Measurements from ENCODE around the gene SAPCD2. TPM values are rescaled to one million over a fixed set of nuclear protein-coding genes. Genes with fewer than 3 reads are reported as not detected.

The SAPCD2 gene
- total RNA-seq, 1 experiment from 2014 or later, result 18.4 TPM

- TF ChIP-seq CTCF (IDR thresholded peaks at IDR 0.05), result no peak
- TF ChIP-seq REST (IDR thresholded peaks at IDR 0.05; ENCODE audit: insufficient read depth in 1 of 2, low read depth in 2 of 2, low read length in 1 of 2), result no peak
- TF ChIP-seq TCF7L2 (IDR thresholded peaks at IDR 0.05; ENCODE audit: low read depth, low read length), result no peak
- no peak for TF ChIP-seq POLR2AphosphoS5 (IDR thresholded peaks at IDR 0.05; ENCODE audit: low read depth, low read length)
- no peak for TF ChIP-seq SIN3A (IDR thresholded peaks at IDR 0.05; ENCODE audit: borderline replicate concordance, insufficient read depth, low read depth, low read length)
- CTCF ChIA-PET, result interaction anchor here (0.6 to 0.9 kb wide), 2 partner anchors 10 to 14 kb away, joined by 3 to 7 read pairs; no protein-coding TSS in a partner anchor
- BruUV-seq (replicated peaks), result no TSS peak
- no peaks in the 10 kb centered on the region for H3K27me3 ChIP-seq (ENCODE audit: control insufficient read depth, insufficient read depth, low read length)
- H3K36me3 ChIP-seq (ENCODE audit: control insufficient read depth, insufficient read depth, low read length), result no peaks in the 10 kb centered on the region
- no peaks in the 10 kb centered on the region for H3K9me3 ChIP-seq (ENCODE audit: control insufficient read depth, insufficient read depth, low read depth, low read length)
- no peak overlapping the region for H3K27ac ChIP-seq (ENCODE audit: low read length)
- ATAC-seq, result no peak
- no peak overlapping the region for H3K4me3 ChIP-seq (ENCODE audit: low read depth in 2 of 2, low read length in 2 of 2)
- POLR2A ChIA-PET, result no interaction called here
- intact Hi-C loops (cut with micrococcal nuclease; ENCODE audit: unreplicated experiment), result no loop called here
- in situ Hi-C loops (cut with HindIII; ENCODE audit: low pct_unique_long_range_greater_than_20kb, low sequenced_read_pairs), result no loop called here
- DNase-seq (ENCODE audit: low read depth, low spot score), result no peak
- peaks cover 28% of the 10 kb centered on the region for H3K4me1 ChIP-seq (ENCODE audit: control insufficient read depth, insufficient read depth, low read length)
Observed at GRCh38 chr9:137025517-137025966, 44.8 kb downstream of the SAPCD2 start.

GRCh38 chr9:137023583-137023991, 46.8 kb downstream of the SAPCD2 start:
- Histone ChIP-seq H3K9me3 (ENCODE audit: control insufficient read depth, insufficient read depth, low read depth, low read length) (no peaks in the 10 kb centered on the region), H3K27ac (ENCODE audit: low read length) (no peak overlapping the region), H3K27me3 (ENCODE audit: control insufficient read depth, insufficient read depth, low read length) (no peaks in the 10 kb centered on the region), H3K4me1 (ENCODE audit: control insufficient read depth, insufficient read depth, low read length) (peaks cover 22% of the 10 kb centered on the region), H3K36me3 (ENCODE audit: control insufficient read depth, insufficient read depth, low read length) (no peaks in the 10 kb centered on the region), H3K4me3 (ENCODE audit: low read depth in 2 of 2, low read length in 2 of 2) (no peak overlapping the region)
- intact Hi-C loops (cut with micrococcal nuclease; ENCODE audit: unreplicated experiment), result no loop called here
- TF ChIP-seq POLR2AphosphoS5 (IDR thresholded peaks at IDR 0.05; ENCODE audit: low read depth, low read length), result no peak
- TF ChIP-seq CTCF (IDR thresholded peaks at IDR 0.05), result no peak
- no peak for TF ChIP-seq REST (IDR thresholded peaks at IDR 0.05; ENCODE audit: insufficient read depth in 1 of 2, low read depth in 2 of 2, low read length in 1 of 2)
- no peak for TF ChIP-seq TCF7L2 (IDR thresholded peaks at IDR 0.05; ENCODE audit: low read depth, low read length)
- no peak for TF ChIP-seq SIN3A (IDR thresholded peaks at IDR 0.05; ENCODE audit: borderline replicate concordance, insufficient read depth, low read depth, low read length)
- POLR2A ChIA-PET, result no interaction called here
- no TSS peak for BruUV-seq (replicated peaks)
- CTCF ChIA-PET, result no interaction called here
- DNase-seq (ENCODE audit: low read depth, low spot score), result no peak
- in situ Hi-C loops (cut with HindIII; ENCODE audit: low pct_unique_long_range_greater_than_20kb, low sequenced_read_pairs), result no loop called here
- ATAC-seq, result no peak
